Duodenal mucosa (tissue), 2 donors: ENCODE data around the gene MED8.
"Not testable (repeated sequence)": the region's sequence is repeated elsewhere in the genome, so short reads cannot be mapped to it uniquely, and the experiment has no call there.

Source experiments
- H3K27ac ChIP-seq: one replicate; pipeline ENCODE4 v1.7.0; 2013; ENCODE audit warnings: low read depth, low read length
- H3K27me3 ChIP-seq, 2 donors: one replicate each; pipeline ENCODE4 v1.7.0; 2013; ENCODE audit warnings: low read length in 2 of 2, control low read depth in 1 of 2; ENCODE audit not compliant: insufficient read depth in 2 of 2, control insufficient read depth in 1 of 2
- H3K36me3 ChIP-seq, 2 donors: one replicate each; pipeline ENCODE4 v1.7.0; 2013; ENCODE audit warnings: low read length in 2 of 2, control low read depth in 1 of 2; ENCODE audit not compliant: insufficient read depth in 2 of 2, control insufficient read depth in 1 of 2
- H3K4me1 ChIP-seq, 2 donors: one replicate each; pipeline ENCODE4 v1.7.0; 2013; ENCODE audit warnings: low read length in 2 of 2, control low read depth in 1 of 2; ENCODE audit not compliant: insufficient read depth in 2 of 2, control insufficient read depth in 1 of 2
- H3K4me3 ChIP-seq, 2 donors: one replicate each; pipeline ENCODE4 v1.7.0; 2013; ENCODE audit warnings: low read length in 2 of 2, low read depth in 1 of 2
- H3K9ac ChIP-seq, 2 donors: one replicate each; pipeline ENCODE4 v1.7.0; 2013; ENCODE audit warnings: low read length in 2 of 2, low read depth in 1 of 2
- H3K9me3 ChIP-seq, 2 donors: one replicate each; pipeline ENCODE4 v1.7.0; 2013; ENCODE audit warnings: low read length in 2 of 2, control low read depth in 1 of 2; ENCODE audit not compliant: control insufficient read depth in 1 of 2

The MED8 gene

DNA sequence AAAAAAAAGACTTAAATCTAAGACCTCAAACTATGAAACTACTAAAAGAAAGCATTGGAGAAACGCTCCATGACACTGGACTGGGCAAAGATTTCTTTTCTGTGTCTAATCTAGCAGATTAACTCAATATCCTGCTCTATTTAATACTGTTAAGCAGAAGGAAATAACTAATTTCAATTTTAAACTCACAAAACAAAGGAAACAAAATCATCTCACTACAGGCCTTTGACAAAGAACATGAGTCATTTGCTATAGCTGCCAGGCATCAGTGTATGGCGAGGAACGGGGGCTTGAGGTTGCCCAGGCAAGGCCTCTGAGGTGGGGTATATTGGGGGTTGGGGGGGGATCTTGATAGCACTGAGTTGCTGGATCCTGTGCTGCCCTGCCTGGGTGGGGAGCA, 21.0 kb upstream of the MED8 start:
- H3K4me1 ChIP-seq: peaks cover 3 to 5% of the 10 kb centered on the region in 2 donors
- H3K9me3 ChIP-seq: no peaks in the 10 kb centered on the region
- no peak overlapping the region for H3K9ac ChIP-seq
- H3K36me3 ChIP-seq: peaks cover 19 to 38% of the 10 kb centered on the region in 2 donors
- H3K4me3 ChIP-seq: no peak overlapping the region
- H3K27ac ChIP-seq: no peak overlapping the region
- H3K27me3 ChIP-seq: no peaks in the 10 kb centered on the region

DNA sequence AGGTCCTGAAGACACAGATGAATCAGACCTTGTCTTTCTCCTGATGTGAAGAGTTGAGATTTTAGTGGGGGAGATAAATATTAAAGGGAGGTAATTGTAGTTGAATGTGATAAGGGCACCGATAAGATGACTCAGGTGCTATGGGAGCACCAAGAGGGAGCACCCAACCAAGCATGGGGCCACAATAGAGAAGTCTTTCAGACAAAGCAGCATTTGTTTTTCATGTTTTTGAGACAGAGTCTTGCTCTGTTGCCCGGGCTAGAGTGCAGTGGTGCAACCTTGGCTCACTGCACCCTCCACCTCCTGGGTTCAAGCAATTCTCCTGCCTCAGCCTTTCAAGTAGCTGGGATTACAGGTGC, 16.3 kb upstream of the MED8 start:
- Histone ChIP-seq H3K4me1 (peaks cover 16 to 18% of the 10 kb centered on the region in 2 donors), H3K36me3 (peaks cover 23 to 50% of the 10 kb centered on the region in 2 donors), H3K9me3 (no peaks in the 10 kb centered on the region), H3K27me3 (no peaks in the 10 kb centered on the region), H3K27ac (no peak overlapping the region), H3K9ac (no peak overlapping the region), H3K4me3 (no peak overlapping the region)

- no peak overlapping the region for H3K27ac ChIP-seq
Observed at GRCh38 chr1:43405219-43405875, 15.7 kb upstream of the MED8 start.

DNA sequence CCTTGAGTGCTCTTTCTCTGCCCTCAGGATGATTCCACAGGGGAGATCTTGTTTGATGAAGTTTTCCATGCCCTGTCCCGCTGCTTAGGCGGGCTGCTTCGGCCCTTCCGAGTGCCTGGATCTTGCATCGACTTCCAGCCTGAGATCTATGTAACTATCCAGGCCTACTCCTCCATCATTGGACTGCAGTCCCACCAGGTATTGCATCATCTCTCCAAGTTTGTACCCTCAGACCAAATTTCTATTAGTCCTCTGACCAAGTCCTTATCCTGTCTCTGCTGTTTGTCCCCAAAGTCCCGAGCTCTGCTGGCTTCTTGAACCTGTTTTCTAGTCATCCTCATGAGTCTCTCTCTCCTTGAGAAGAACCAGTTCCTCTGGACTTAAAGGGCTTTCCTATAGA, 14.8 kb upstream of the MED8 start:
- Histone ChIP-seq H3K4me3 (no peak overlapping the region), H3K36me3 (peaks cover 23 to 50% of the 10 kb centered on the region in 2 donors)

More at GRCh38 chr1:43405219-43405875, 15.7 kb upstream of the MED8 start:
- no peaks in the 10 kb centered on the region for H3K9me3 ChIP-seq
- H3K4me1 ChIP-seq: peaks cover 16 to 18% of the 10 kb centered on the region in 2 donors
- no peaks in the 10 kb centered on the region for H3K27me3 ChIP-seq
- no peak overlapping the region for H3K4me3 ChIP-seq
- H3K9ac ChIP-seq: no peak overlapping the region
- peaks cover 23 to 50% of the 10 kb centered on the region in 2 donors for H3K36me3 ChIP-seq

DNA sequence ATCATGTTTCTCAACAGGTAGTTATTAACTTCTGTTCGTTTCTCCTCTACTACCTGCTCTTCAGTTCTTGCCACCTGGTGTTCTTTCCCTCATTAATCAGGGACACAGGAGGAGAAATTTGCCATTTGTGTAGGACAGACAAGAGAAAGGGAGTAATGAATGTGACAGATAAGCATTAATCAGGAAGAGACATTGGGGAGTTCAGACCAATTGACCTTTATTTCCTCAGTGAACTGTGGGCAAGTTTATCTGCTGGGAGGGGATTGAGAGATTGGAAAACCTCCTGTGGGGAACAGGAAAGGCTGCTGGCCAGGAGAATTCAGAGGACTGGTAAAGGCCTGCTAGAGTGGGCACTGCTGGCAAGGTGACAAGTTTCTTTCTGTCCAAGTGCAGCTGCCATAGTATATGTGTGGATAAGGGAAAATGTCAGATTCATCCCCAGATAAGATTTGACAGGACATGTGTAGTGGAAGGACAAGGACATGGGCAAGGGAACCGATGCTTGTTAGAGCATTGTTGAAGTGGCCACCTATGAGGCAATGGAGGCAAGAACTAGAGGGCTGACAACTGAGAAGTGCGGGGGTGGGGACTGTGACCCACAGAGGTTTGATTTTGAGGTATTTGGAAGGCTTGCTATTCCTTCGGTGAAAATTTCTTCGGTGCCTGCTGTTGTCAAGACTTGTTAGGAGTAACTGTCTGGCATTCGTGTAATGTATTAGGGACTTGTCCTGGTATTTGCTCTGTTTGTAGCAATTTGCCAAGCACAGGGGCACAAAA, 12.7 kb upstream of the MED8 start:
- peaks cover 17 to 42% of the 10 kb centered on the region in 2 donors for H3K36me3 ChIP-seq
- H3K4me3 ChIP-seq: no peak overlapping the region
- H3K4me1 ChIP-seq: peaks cover 16 to 18% of the 10 kb centered on the region in 2 donors

More for the DNA sequence above, 14.8 kb upstream of the MED8 start:
- Histone ChIP-seq H3K9ac (no peak overlapping the region), H3K27ac (no peak overlapping the region), H3K27me3 (no peaks in the 10 kb centered on the region), H3K9me3 (no peaks in the 10 kb centered on the region), H3K4me1 (peaks cover 16 to 18% of the 10 kb centered on the region in 2 donors)

DNA sequence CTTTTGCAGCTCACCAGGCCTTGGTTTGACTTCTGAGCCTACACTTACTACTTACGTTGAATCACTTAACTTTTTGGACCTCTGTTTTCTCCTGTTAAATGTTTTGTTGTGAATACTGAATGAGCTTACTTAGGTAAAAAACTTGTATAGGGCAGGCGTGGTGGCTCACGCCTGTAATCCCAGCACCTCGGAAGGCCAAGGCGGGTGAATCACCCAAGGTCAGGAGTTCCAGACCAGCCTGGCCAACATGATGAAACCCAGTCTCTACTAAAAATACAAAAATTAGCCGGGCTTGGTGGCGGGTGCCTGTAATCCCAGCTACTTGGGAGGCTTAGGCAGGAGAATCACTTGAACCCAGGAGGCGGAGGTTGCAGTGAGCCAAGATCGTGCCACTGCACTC, 10.8 kb upstream of the MED8 start:
- Histone ChIP-seq H3K4me1 (peaks cover 12% of the 10 kb centered on the region in 2 donors), H3K36me3 (peaks cover 13 to 35% of the 10 kb centered on the region in 2 donors)
- not testable (repeated sequence) for H3K9me3 ChIP-seq, H3K27ac ChIP-seq, H3K9ac ChIP-seq, H3K27me3 ChIP-seq, H3K4me3 ChIP-seq

More for the DNA sequence above, 12.7 kb upstream of the MED8 start:
- Histone ChIP-seq H3K27ac (no peak overlapping the region), H3K27me3 (no peaks in the 10 kb centered on the region), H3K9ac (no peak overlapping the region), H3K9me3 (no peaks in the 10 kb centered on the region)

GRCh38 chr1:43398227-43398626, 8.6 kb upstream of the MED8 start:
- Histone ChIP-seq H3K36me3 (peaks cover 6 to 22% of the 10 kb centered on the region in 2 donors), H3K27ac (no peak overlapping the region)

DNA sequence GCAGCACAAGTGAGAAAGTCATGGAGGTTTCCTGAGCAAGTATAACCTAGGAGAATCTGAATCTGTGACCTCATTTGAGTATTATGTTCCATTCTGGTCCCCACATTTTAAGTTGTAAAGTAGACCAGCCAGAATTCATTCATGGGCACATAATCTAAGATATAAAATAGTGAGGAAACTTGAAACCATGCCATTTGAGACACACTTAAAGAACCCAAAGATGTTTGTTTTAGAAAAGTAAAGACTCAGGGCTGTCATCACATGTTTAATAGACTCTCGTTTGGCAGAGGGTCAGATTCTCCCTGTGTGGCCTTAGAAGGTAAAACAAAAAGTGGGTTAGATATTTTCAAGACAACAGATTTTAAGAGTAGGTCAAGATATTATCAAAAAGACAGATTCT, 6.5 kb upstream of the MED8 start:
- H3K27ac ChIP-seq: no peak overlapping the region
- no peak overlapping the region for H3K4me3 ChIP-seq
- H3K9ac ChIP-seq: no peak overlapping the region
- H3K27me3 ChIP-seq: no peaks in the 10 kb centered on the region
- H3K4me1 ChIP-seq: peaks cover 3 to 4% of the 10 kb centered on the region in 2 donors
- H3K36me3 ChIP-seq: peaks cover 6 to 16% of the 10 kb centered on the region in 2 donors
- no peaks in the 10 kb centered on the region for H3K9me3 ChIP-seq

More at GRCh38 chr1:43398227-43398626, 8.6 kb upstream of the MED8 start:
- H3K4me3 ChIP-seq: no peak overlapping the region
- no peak overlapping the region for H3K9ac ChIP-seq
- no peaks in the 10 kb centered on the region for H3K9me3 ChIP-seq
- no peaks in the 10 kb centered on the region for H3K27me3 ChIP-seq
- H3K4me1 ChIP-seq: peaks cover 8 to 9% of the 10 kb centered on the region in 2 donors

GRCh38 chr1:43395523-43395922, 5.9 kb upstream of the MED8 start:
- Histone ChIP-seq H3K36me3 (peaks cover 6 to 16% of the 10 kb centered on the region in 2 donors), H3K27ac (no peak overlapping the region), H3K9me3 (no peaks in the 10 kb centered on the region), H3K4me3 (no peak overlapping the region), H3K4me1 (peaks cover 8% of the 10 kb centered on the region in 2 donors), H3K27me3 (no peaks in the 10 kb centered on the region), H3K9ac (no peak overlapping the region)

DNA sequence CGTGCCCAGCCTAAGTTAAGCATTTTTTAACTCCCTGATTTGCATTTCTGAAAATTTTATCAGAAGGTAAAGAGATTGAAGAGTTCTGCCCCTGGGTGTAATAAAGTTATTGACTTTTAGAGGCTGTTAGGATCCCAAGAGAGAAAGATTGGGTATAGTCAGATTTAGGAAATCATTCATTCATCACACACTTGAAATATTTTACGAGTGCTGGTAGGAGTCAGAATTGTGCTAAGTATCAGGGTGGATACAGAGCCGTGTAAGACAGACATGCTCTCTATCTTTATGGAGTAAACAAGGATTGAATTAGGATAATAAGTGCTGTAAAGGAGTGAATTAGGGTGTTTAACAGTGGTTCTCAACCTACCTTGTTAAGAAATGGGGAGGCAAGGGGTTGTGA, 3.1 kb upstream of the MED8 start:
- peaks cover 6 to 18% of the 10 kb centered on the region in 2 donors for H3K36me3 ChIP-seq
- no peak overlapping the region for H3K27ac ChIP-seq
- no peak overlapping the region for H3K9ac ChIP-seq
- no peaks in the 10 kb centered on the region for H3K27me3 ChIP-seq
- no peaks in the 10 kb centered on the region for H3K9me3 ChIP-seq
- H3K4me3 ChIP-seq: no peak overlapping the region
- H3K4me1 ChIP-seq: peaks cover 24 to 26% of the 10 kb centered on the region in 2 donors
